ENCODE data around the gene ARHGAP33. TPM values are rescaled to one million over a fixed set of nuclear protein-coding genes. Genes with fewer than 3 reads are reported as not detected.
A peak's percentile ranks its signal among the peaks of the same experiment; 100 is the strongest.
"Not testable (repeated sequence)": the region's sequence is repeated elsewhere in the genome, so short reads cannot be mapped to it uniquely, and the experiment has no call there.

The ARHGAP33 gene
- total RNA-seq, 3 donors from 2014 or later: 5.1 to 17.7 (median 12.8) TPM

DNA sequence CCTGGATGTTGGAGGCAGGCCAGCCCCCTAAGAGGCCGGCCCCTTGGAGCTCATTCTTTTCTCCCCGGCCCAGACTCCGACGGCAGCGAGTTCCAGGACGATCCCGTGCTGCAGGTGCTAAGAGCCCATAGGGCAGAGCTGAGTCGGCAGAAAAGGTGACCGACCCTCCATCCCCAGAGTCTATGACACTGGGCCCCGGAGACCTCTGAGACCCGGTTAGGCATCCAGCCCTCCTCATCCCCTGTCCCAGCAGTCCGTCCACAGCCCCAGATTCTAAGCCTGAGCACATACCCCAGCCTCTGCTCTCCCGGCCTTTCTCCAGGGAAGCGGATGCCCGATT lies 7.3 kb upstream of the ARHGAP33 start:
- no peak for DNase-seq (ENCODE audit: low spot score in 2 of 2)
- Histone ChIP-seq H3K27me3 (no peaks in the 10 kb centered on the region), H3K36me3 (no peaks in the 10 kb centered on the region), H3K4me1 (no peaks in the 10 kb centered on the region), H3K27ac (no peak overlapping the region), H3K9me3 (no peaks in the 10 kb centered on the region), H3K4me3 (no peak overlapping the region)
- intact Hi-C loops (cut with DNase I; ENCODE audit: low total_unique reads): no loop called here
- TF ChIP-seq POLR2A (IDR thresholded peaks at IDR 0.05) (no peak), POLR2AphosphoS5 (IDR thresholded peaks at IDR 0.05) (no peak)
- TF ChIP-seq, protein P1, sequence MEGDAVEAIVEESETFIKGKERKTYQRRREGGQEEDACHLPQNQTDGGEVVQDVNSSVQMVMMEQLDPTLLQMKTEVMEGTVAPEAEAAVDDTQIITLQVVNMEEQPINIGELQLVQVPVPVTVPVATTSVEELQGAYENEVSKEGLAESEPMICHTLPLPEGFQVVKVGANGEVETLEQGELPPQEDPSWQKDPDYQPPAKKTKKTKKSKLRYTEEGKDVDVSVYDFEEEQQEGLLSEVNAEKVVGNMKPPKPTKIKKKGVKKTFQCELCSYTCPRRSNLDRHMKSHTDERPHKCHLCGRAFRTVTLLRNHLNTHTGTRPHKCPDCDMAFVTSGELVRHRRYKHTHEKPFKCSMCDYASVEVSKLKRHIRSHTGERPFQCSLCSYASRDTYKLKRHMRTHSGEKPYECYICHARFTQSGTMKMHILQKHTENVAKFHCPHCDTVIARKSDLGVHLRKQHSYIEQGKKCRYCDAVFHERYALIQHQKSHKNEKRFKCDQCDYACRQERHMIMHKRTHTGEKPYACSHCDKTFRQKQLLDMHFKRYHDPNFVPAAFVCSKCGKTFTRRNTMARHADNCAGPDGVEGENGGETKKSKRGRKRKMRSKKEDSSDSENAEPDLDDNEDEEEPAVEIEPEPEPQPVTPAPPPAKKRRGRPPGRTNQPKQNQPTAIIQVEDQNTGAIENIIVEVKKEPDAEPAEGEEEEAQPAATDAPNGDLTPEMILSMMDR (IDR thresholded peaks at IDR 0.05): no peak

DNA sequence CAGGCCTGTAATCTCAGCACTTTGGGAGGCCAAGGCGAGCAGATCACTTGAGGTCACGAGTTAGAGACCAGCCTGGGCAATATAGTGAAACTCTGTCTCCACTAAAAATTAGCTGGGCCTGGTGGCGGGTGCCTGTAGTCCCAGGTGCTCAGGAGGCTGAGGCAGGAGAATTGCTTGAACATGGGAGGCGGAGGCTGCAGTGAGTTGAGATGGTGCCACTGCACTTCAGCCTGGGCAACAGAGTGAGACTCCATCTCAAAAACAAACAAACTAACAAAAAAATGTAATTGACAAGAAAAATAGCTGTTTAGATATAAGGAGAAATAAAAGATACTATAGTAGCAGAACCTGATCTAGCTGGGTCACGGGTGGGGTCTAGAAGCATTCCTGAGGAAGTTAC lies 3.0 kb upstream of the ARHGAP33 start:
- H3K9me3 ChIP-seq; intact Hi-C loops (cut with DNase I; ENCODE audit: low total_unique reads); H3K4me1 ChIP-seq: not testable (repeated sequence)

DNA sequence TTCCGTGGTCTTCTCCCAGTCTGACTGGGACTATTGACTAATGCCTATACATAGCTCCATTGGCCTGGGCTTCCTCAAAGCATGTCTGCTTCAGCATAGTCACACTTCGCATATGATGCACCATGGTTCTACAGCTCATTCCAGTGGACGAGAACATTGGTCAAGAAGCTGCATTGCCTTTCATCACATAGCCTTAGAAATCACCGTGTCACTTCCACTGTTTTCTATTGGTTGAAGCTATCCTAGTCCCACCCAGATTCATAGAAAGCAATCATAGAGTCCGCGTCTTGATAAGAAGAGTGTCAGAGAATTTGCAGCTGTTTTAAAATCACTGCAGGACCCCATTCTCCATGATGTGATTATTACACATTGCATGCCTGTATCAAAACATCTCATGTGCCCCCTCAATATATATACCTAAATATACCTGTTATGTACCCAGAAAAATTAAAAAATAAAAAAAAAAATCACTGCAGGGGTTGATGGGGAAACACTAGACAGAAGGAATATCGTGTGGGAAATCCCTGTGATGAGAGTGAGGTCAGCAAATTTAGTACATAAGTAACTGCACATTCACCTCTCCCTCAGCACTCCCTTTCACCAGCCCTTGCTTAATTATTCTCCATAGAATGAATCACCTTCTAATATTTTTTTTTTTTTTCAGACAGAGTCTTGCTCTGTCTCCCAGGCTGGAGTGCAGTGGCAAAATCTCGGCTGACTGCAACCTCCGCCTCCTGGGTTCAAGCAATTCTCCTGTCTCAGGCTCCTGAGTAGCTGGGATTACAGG lies 2.2 kb upstream of the ARHGAP33 start:
- H3K4me1 ChIP-seq: peaks cover 0 to 4% of the 10 kb centered on the region in 2 donors
- no peak for DNase-seq (ENCODE audit: low spot score in 2 of 2)
- intact Hi-C loops (cut with DNase I; ENCODE audit: low total_unique reads): no loop called here
- no peaks in the 10 kb centered on the region for H3K27me3 ChIP-seq
- TF ChIP-seq POLR2AphosphoS5 (IDR thresholded peaks at IDR 0.05) (no peak), POLR2A (IDR thresholded peaks at IDR 0.05) (no peak)
- TF ChIP-seq, protein P1 (IDR thresholded peaks at IDR 0.05): no peak
- no peaks in the 10 kb centered on the region for H3K36me3 ChIP-seq
- H3K27ac ChIP-seq: no peak overlapping the region
- no peak overlapping the region for H3K4me3 ChIP-seq
- no peaks in the 10 kb centered on the region for H3K9me3 ChIP-seq

More for the DNA sequence above, 3.0 kb upstream of the ARHGAP33 start:
- not testable (repeated sequence) for H3K36me3 ChIP-seq; DNase-seq (ENCODE audit: low spot score in 2 of 2); H3K27ac ChIP-seq; H3K27me3 ChIP-seq; H3K4me3 ChIP-seq

DNA sequence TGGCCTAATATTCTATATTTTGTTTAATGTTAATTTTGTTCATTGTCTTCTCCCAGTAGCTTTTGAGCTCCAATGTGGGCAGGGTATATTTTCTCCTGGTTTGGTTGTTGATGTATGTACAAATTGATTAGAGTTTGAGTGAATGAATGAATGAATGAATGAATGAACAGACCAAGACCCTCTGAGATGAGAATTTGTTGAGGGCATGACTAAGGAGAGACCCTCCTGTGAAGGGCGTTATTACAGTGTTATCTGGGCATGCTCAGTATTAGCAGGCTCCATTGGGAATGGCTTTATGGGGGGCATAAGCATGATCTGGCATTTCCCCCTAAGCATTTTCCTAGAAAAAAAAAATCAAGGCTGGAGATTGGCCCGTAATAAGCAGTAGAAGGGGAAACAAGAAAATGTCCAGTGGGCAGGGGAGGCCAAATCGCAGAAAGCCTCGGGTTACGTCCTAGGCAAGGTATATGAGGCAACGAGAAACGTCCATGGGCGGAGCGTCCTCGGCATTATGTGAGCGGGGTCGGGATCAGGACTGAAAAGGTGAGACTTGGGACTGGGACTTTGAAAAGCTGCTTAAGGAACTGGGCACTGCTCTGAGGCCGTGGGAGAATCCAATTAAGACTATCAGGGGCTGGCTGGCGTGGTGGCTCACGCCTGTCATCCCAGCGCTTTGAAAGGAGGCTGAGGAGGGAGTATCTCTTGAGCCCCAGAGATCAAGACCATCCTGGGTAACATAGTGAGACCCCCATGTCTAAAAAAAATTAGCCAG lies 904 bp upstream of the ARHGAP33 start:
- H3K9me3 ChIP-seq: no peaks in the 10 kb centered on the region
- no peak overlapping the region for H3K27ac ChIP-seq
- intact Hi-C loops (cut with DNase I; ENCODE audit: low total_unique reads): no loop called here
- TF ChIP-seq POLR2AphosphoS5 (IDR thresholded peaks at IDR 0.05) (no peak), POLR2A (IDR thresholded peaks at IDR 0.05) (no peak)
- TF ChIP-seq, protein P1 (IDR thresholded peaks at IDR 0.05): no peak
- peak overlapping the region; percentile 72 to 82 (median 79) for H3K4me3 ChIP-seq
- no peak for DNase-seq (ENCODE audit: low spot score in 2 of 2)
- no peaks in the 10 kb centered on the region for H3K27me3 ChIP-seq
- H3K36me3 ChIP-seq: no peaks in the 10 kb centered on the region
- H3K4me1 ChIP-seq: peaks cover 0 to 4% of the 10 kb centered on the region in 2 donors

DNA sequence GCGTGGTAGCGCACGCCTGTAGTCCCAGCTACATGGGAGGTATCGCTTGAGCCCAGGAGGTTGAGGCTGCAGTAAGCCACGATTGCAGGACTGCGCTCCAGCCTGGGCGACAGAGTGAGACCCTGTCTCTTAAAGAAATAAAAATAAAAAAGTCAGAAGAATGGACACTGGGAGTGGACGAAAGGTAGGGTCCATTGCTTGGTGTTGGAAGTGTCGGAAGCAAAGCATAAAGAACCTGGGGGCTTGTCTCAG lies 392 bp upstream of the ARHGAP33 start:
- intact Hi-C loops (cut with DNase I; ENCODE audit: low total_unique reads): no loop called here
- Histone ChIP-seq H3K27me3 (no peaks in the 10 kb centered on the region), H3K27ac (no peak overlapping the region), H3K4me3 (peak overlapping the region; percentile 72 to 82 (median 79)), H3K9me3 (no peaks in the 10 kb centered on the region), H3K4me1 (peaks cover 0 to 4% of the 10 kb centered on the region in 2 donors), H3K36me3 (no peaks in the 10 kb centered on the region)
- no peak for TF ChIP-seq POLR2A (IDR thresholded peaks at IDR 0.05)
- no peak for TF ChIP-seq POLR2AphosphoS5 (IDR thresholded peaks at IDR 0.05)
- TF ChIP-seq, protein P1 (IDR thresholded peaks at IDR 0.05): no peak
- no peak for DNase-seq (ENCODE audit: low spot score in 2 of 2)
